Heart right ventricle (tissue), 16 donors: ENCODE results near the gene CSNK1D. TPM values are rescaled to one million over a fixed set of nuclear protein-coding genes. Genes with fewer than 3 reads are reported as not detected.

ENCODE experiments used
- ATAC-seq, 8 donors: fragments of 200-7000 bp; cut with Tn5 transposase; one replicate each; pipeline ENCODE4 v1.9.1; 2020; ENCODE audit warnings: mild to moderate bottlenecking in 8 of 8, moderate library complexity in 8 of 8, moderate number of reproducible peaks in 1 of 8
- DNase-seq, 2 donors: peaks; one replicate each; pipeline ENCODE4 v3.0.0-alpha.2; 2020
- H3K27ac ChIP-seq, 10 donors: fragments of 200-600 bp; sonication (generic) in 2 of 10; one replicate each; pipeline versions ENCODE4 v1.5.0 to v1.8.0; 2020 to 2022; ENCODE audit warnings: mild to moderate bottlenecking in 3 of 10
- H3K27me3 ChIP-seq, 7 donors: fragments of 200-600 bp; one replicate each; pipeline ENCODE4 v1.8.0; 2021 to 2022; ENCODE audit warnings: mild to moderate bottlenecking in 2 of 7
- H3K36me3 ChIP-seq, 9 donors: fragments of 200-600 bp; sonication (generic) in 1 of 9; one replicate each; pipeline versions ENCODE4 v1.5.0 to v1.8.0; 2020 to 2022; ENCODE audit warnings: mild to moderate bottlenecking in 2 of 9
- H3K4me1 ChIP-seq, 9 donors: fragments of 200-600 bp; sonication (generic) in 1 of 9; one replicate each; pipeline versions ENCODE4 v1.5.0 to v1.8.0; 2020 to 2022; ENCODE audit warnings: mild to moderate bottlenecking in 4 of 9
- H3K4me3 ChIP-seq, 10 donors: fragments of 200-600 bp; sonication (generic) in 2 of 10; one replicate each; pipeline versions ENCODE4 v1.5.0 to v1.8.0; 2020 to 2022; ENCODE audit warnings: mild to moderate bottlenecking in 7 of 10, moderate library complexity in 2 of 10
- H3K9me3 ChIP-seq, 11 donors: fragments of 200-600 bp in 10 of 11; sonication (generic) in 2 of 11; one replicate each; pipeline versions ENCODE4 v1.5.0 to v1.8.0; 2013 to 2022; ENCODE audit warnings: mild to moderate bottlenecking in 2 of 11, control low read depth in 1 of 11, moderate library complexity in 1 of 11
- CTCF ChIP-seq, 9 donors: fragments of 200-600 bp; sonication (generic) in 2 of 9; IDR thresholded peaks; one replicate each; pipeline versions ENCODE4 v1.5.0 to v1.8.0; 2021 to 2022; ENCODE audit warnings: antibody characterized with exemption in 9 of 9, mild to moderate bottlenecking in 5 of 9, moderate library complexity in 1 of 9
- WGBS, 2 donors: extraction: QIAGEN DNeasy Blood & Tissue Kit; methylation state at CpG; one replicate each; pipeline ENCODE4 v1.1.7; 2013; ENCODE audit warnings: inconsistent platforms in 1 of 2; 5-methylcytosine and 5-hydroxymethylcytosine counted together
- intact Hi-C, 10 donors: fragments of 100-400 bp; cut with DNase I; formaldehyde crosslinking; loops; one replicate each; pipeline versions ENCODE4 v1.11.1 to v1.14.2; 2022
- polyA plus RNA-seq, 2 donors: library from polyadenylated mRNA; stranded (reverse); fragments of 200-250 nt; gene quantifications; one replicate each; pipeline ENCODE4 v1.2.3, GENCODE V29; 2013
- total RNA-seq, 10 donors: library from RNA; stranded (reverse); fragmentation: NEBNext Ultra II Directional in 3 of 10; extraction: Animal tissue kit (Norgen Biotek cat#: 25700) in 3 of 10; gene quantifications; one replicate each; pipeline versions ENCODE4 v1.2.1 to v1.2.4, GENCODE V29; 2021 to 2023
- donor health status: Arrhythmogenic right ventricular cardiomyopathy.
- donor health status: ischemic (EF 13 %, LVEDD 7.1; RV severe dilation, severe dysfunction).
- donor health status: healthy with polysubstance abuse.
- donor health status: DM: no; HTN: yes; CAD: no.
- donor health status: DM: no; HTN: no; CAD: no.
- donor health status: ischemic (EF 25% LVEDD 6.9; RV normal size, moderate dysfunction).
- donor health status: ischemic (EF 25% LVEDD 5.7; RV mildly dilated, moderate dysfunction).
- donor health status: healthy.
- donor health status: DM: yes; HTN: yes; CAD: no.
- donor health status: Ischemic cardiomyopathy.
- donor health status: ischemic (EF 35%, LVEDD 5.7; RV mildly dilated, moderate dysfunction).
- donor health status: nonischemic (EF 11% LVEDD 7.7; RV severe dilation, severe dysfunction).
- donor health status: DM: yes; HTN: yes; CAD: no.
- donor health status: PGD.
- donor health status: ischemic (EF 29% LVEDD 5.4; RV normal size, mild dysfunction).
- donor health status: nonischemic (EF 23%, LVEDD 6.1; RV moderate dilation, normal function).

CSNK1D gene
- total and polyA plus RNA-seq, 12 donors, result 54.4 to 72.7 (median 66.8) TPM

GRCh38 chr17:82253179-82253544, 20.3 kb downstream of the CSNK1D start:
- no peak for TF ChIP-seq CTCF (IDR thresholded peaks at IDR 0.05)
- intact Hi-C loops, result no loop called here
- no peak for DNase-seq
- H3K36me3 ChIP-seq, result peaks cover 17 to 89% (median 72%) of the 10 kb centered on the region in 9 donors
- no peak for ATAC-seq
- no peaks in the 10 kb centered on the region for H3K27me3 ChIP-seq
- WGBS, 2 donors, result 95 to 98% methylated on average over 12 of the region's 12 CpGs
- no peak overlapping the region for H3K27ac ChIP-seq
- no peaks in the 10 kb centered on the region for H3K9me3 ChIP-seq
- no peak overlapping the region for H3K4me3 ChIP-seq
- H3K4me1 ChIP-seq, result peaks cover 0 to 27% (median 6%) of the 10 kb centered on the region in 9 donors

- Histone ChIP-seq H3K9me3 (no peaks in the 10 kb centered on the region), H3K27me3 (no peaks in the 10 kb centered on the region), H3K27ac (no peak overlapping the region), H3K36me3 (peaks cover 17 to 89% (median 77%) of the 10 kb centered on the region in 9 donors), H3K4me1 (peaks cover 4 to 32% (median 11%) of the 10 kb centered on the region in 9 donors), H3K4me3 (no peak overlapping the region)
- 95 to 96% methylated on average over 28 of the region's 28 CpGs for WGBS, 2 donors
- intact Hi-C loops, result no loop called here
- ATAC-seq (no peak), DNase-seq (no peak)
- no peak for TF ChIP-seq CTCF (IDR thresholded peaks at IDR 0.05)
Measured at GRCh38 chr17:82252511-82253178, 20.9 kb downstream of the CSNK1D start.

- H3K27me3 ChIP-seq, result no peaks in the 10 kb centered on the region
- no peak overlapping the region for H3K4me3 ChIP-seq
- H3K9me3 ChIP-seq, result no peaks in the 10 kb centered on the region
- ATAC-seq (no peak), DNase-seq (no peak)
- no peak for TF ChIP-seq CTCF (IDR thresholded peaks at IDR 0.05)
- peaks cover 17 to 40% (median 27%) of the 10 kb centered on the region in 9 donors for H3K4me1 ChIP-seq
- intact Hi-C loops, result no loop called here
- WGBS, 2 donors, result 84 to 88% methylated on average over 25 of the region's 25 CpGs
- peak overlapping the region in 1 of 10 donors; percentile 15 for H3K27ac ChIP-seq
- H3K36me3 ChIP-seq, result peaks cover 17 to 89% (median 74%) of the 10 kb centered on the region in 9 donors
Measured at GRCh38 chr17:82250868-82251500, 22.5 kb downstream of the CSNK1D start.

- peak overlapping the region in 1 of 10 donors; percentile 37 for H3K27ac ChIP-seq
Measured at GRCh38 chr17:82249896-82250581, 23.5 kb downstream of the CSNK1D start.

More at GRCh38 chr17:82249896-82250581, 23.5 kb downstream of the CSNK1D start:
- H3K27me3 ChIP-seq, result no peaks in the 10 kb centered on the region
- 85% methylated on average over 33 of the region's 33 CpGs for WGBS, 2 donors
- DNase-seq (no peak), ATAC-seq (no peak)
- H3K9me3 ChIP-seq, result no peaks in the 10 kb centered on the region
- H3K36me3 ChIP-seq, result peaks cover 17 to 91% (median 76%) of the 10 kb centered on the region in 9 donors
- H3K4me1 ChIP-seq, result peaks cover 17 to 46% (median 29%) of the 10 kb centered on the region in 9 donors
- intact Hi-C loops, result loop anchor here in 4 of 10 donors (10.0 kb wide), 2 partner anchors 45 to 75 kb away; no protein-coding TSS in a partner anchor
- TF ChIP-seq CTCF (IDR thresholded peaks at IDR 0.05), result no peak
- no peak overlapping the region for H3K4me3 ChIP-seq
